SU-DHL-6 (cell line): ENCODE data around the gene PCBP1.

Experiments used
- H2AFZ ChIP-seq: fragments of 200-600 bp; sonication (generic); 2 replicates; pipeline ENCODE4 v1.6.1; 2014; ENCODE audit warnings: low read depth, mild to moderate bottlenecking, moderate library complexity, mixed read lengths, antibody characterized with exemption, low read length; ENCODE audit not compliant: severe bottlenecking
- H3F3A ChIP-seq: fragments of 200-600 bp; shearing (Covaris generic); 2 replicates; pipeline ENCODE4 v1.6.0; 2016; ENCODE audit warnings: antibody characterized with exemption, mild to moderate bottlenecking; ENCODE audit not compliant: insufficient read depth
- H3K27ac ChIP-seq: fragments of 200-600 bp; sonication (generic); 2 replicates; pipeline ENCODE4 v1.5.1; 2016; ENCODE audit warnings: low read depth, mild to moderate bottlenecking, low read length, moderate library complexity, mixed read lengths
- H3K27me3 ChIP-seq: fragments of 200-600 bp; sonication (generic), shearing (Covaris generic); 2 replicates; pipeline ENCODE4 v1.6.0; 2014; ENCODE audit warnings: mild to moderate bottlenecking, low read length
- H3K36me3 ChIP-seq: fragments of 200-600 bp; sonication (generic); 2 replicates; pipeline ENCODE4 v1.6.1; 2014; ENCODE audit warnings: mild to moderate bottlenecking, low read length, mixed read lengths
- H3K4me2 ChIP-seq: fragments of 300-600, 200-600 bp; shearing (Covaris generic), sonication (generic); 2 replicates; pipeline ENCODE4 v1.6.0; 2014; ENCODE audit warnings: low read length, low read depth, mild to moderate bottlenecking; ENCODE audit not compliant: poor library complexity, severe bottlenecking
- H3K4me3 ChIP-seq: fragments of 200-600 bp; sonication (generic); 2 replicates; pipeline ENCODE4 v1.5.1; 2014; ENCODE audit warnings: antibody characterized with exemption, low read length, mild to moderate bottlenecking, mixed read lengths; ENCODE audit not compliant: insufficient read depth, poor library complexity, severe bottlenecking
- H3K79me2 ChIP-seq: fragments of 200-600 bp; sonication (generic); 2 replicates; pipeline ENCODE4 v1.6.1; 2014; ENCODE audit warnings: mild to moderate bottlenecking, low read length, moderate library complexity; ENCODE audit not compliant: insufficient read depth
- H3K9ac ChIP-seq: fragments of 200-600 bp; sonication (generic); 2 replicates; pipeline ENCODE4 v1.7.0; 2014; ENCODE audit warnings: mild to moderate bottlenecking, low read length
- H3K9me2 ChIP-seq: fragments of 200-600 bp; sonication (generic); replicated peaks from 2 replicates; pipeline ENCODE4 v1.6.1; 2014; ENCODE audit warnings: low read length; ENCODE audit not compliant: insufficient read depth
- H3K9me3 ChIP-seq: fragments of 200-600 bp; sonication (generic); 2 replicates; pipeline ENCODE4 v1.6.1; 2014; ENCODE audit warnings: low read length, mixed read lengths; ENCODE audit not compliant: insufficient read depth
- H4K20me1 ChIP-seq: fragments of 200-600 bp; sonication (generic); 2 replicates; pipeline ENCODE4 v1.6.1; 2014; ENCODE audit warnings: low read depth, mild to moderate bottlenecking, antibody characterized with exemption, low read length, moderate library complexity, mixed read lengths
- EZH2phosphoT487 ChIP-seq: fragments of 200-600 bp; sonication (generic), shearing (Covaris generic); conservative IDR thresholded peaks from 2 replicates; pipeline ENCODE4 v1.6.1; 2018; ENCODE audit warnings: mild to moderate bottlenecking, antibody characterized with exemption, low read length, moderate library complexity, mixed read lengths
- TF ChIP-seq, protein P1 (sequence below): fragments of 200-600 bp; sonication (generic); IDR thresholded peaks from one replicate; pipeline ENCODE4 v1.5.1; 2017; ENCODE audit warnings: antibody characterized with exemption, mild to moderate bottlenecking, low read length, moderate library complexity; ENCODE audit not compliant: insufficient read depth, poor library complexity, severe bottlenecking

PCBP1 gene

DNA sequence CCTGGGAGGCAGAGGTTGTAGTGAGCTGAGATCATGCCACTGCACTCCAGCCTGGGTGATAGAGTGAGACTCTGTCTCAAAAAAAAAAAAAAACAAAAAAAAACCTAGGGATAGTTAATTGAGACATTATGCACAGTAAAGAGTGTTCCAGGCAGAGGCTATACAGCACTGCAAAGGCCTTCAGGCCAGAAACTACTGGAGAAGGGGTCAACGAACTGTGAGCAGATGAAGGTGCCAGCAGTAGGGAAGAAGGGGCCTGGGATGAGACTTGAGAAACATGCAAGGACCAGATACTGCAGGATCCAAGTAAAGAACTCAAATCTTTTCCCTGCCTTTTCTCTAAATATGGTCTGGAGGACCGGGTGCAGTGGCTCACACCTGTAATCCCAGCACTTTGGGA, 26.0 kb upstream of the PCBP1 start:
- no peaks in the 10 kb centered on the region for H3K79me2 ChIP-seq
- no peak for TF ChIP-seq EZH2phosphoT487
- TF ChIP-seq, protein P1, sequence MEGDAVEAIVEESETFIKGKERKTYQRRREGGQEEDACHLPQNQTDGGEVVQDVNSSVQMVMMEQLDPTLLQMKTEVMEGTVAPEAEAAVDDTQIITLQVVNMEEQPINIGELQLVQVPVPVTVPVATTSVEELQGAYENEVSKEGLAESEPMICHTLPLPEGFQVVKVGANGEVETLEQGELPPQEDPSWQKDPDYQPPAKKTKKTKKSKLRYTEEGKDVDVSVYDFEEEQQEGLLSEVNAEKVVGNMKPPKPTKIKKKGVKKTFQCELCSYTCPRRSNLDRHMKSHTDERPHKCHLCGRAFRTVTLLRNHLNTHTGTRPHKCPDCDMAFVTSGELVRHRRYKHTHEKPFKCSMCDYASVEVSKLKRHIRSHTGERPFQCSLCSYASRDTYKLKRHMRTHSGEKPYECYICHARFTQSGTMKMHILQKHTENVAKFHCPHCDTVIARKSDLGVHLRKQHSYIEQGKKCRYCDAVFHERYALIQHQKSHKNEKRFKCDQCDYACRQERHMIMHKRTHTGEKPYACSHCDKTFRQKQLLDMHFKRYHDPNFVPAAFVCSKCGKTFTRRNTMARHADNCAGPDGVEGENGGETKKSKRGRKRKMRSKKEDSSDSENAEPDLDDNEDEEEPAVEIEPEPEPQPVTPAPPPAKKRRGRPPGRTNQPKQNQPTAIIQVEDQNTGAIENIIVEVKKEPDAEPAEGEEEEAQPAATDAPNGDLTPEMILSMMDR = no peak
- no peaks in the 10 kb centered on the region for H3F3A ChIP-seq
- H3K9ac ChIP-seq = no peak overlapping the region
- no peaks in the 10 kb centered on the region for H4K20me1 ChIP-seq
- H3K4me3 ChIP-seq = no peak overlapping the region
- no peaks in the 10 kb centered on the region for H3K36me3 ChIP-seq
- no peak overlapping the region for H3K27ac ChIP-seq
- no peaks in the 10 kb centered on the region for H3K9me2 ChIP-seq
- no peaks in the 10 kb centered on the region for H3K9me3 ChIP-seq
- no peaks in the 10 kb centered on the region for H3K27me3 ChIP-seq
- H2AFZ ChIP-seq = no peak overlapping the region
- H3K4me2 ChIP-seq = no peak overlapping the region

DNA sequence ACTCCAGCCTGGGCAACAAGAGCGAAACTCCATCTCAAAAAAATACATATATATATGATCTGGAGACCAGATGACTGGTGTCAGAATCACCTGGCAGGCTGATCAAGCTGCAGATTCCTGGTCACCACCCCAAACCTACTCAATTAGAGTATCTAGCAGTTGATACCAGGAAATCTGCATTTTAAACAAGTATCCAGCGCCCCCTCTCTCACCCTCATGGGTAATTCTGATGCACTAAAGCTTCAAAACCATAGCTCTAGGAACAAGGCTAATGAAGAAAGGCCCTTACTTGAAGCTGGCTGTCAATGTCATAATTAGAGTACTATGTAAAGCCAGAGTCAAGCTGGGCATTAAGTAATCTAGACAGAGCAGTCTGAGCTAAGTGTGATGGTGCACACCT, 25.0 kb upstream of the PCBP1 start:
- Histone ChIP-seq H3K9me2 (no peaks in the 10 kb centered on the region), H3K79me2 (no peaks in the 10 kb centered on the region), H3K27me3 (no peaks in the 10 kb centered on the region), H3F3A (no peaks in the 10 kb centered on the region), H3K9me3 (no peaks in the 10 kb centered on the region), H4K20me1 (no peaks in the 10 kb centered on the region), H3K4me2 (no peak overlapping the region), H2AFZ (no peak overlapping the region), H3K36me3 (no peaks in the 10 kb centered on the region), H3K9ac (no peak overlapping the region), H3K27ac (no peak overlapping the region), H3K4me3 (no peak overlapping the region)
- TF ChIP-seq, protein P1 = no peak
- TF ChIP-seq EZH2phosphoT487 = no peak

DNA sequence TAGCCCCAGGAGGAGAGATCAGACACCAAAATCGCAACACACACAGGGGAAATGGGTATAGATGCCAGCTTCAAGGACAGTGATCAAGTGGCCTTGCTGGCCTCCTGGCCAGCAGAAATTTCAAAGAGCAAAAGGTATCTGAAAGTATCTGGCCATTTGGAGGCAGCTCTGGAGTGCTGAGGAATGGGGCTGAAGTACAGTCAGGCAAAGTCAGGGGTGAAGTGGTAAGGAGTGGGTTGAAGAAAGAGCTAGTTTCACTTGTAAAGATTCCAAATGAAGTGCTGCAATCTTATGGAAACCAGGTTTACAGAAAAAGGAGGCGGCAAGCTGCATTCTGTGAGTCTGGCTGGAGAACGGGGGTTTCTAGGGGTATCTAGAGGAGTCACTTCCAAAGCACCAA, 19.2 kb upstream of the PCBP1 start:
- Histone ChIP-seq H3K79me2 (no peaks in the 10 kb centered on the region), H3K27ac (no peak overlapping the region)

More for the DNA sequence above, 19.2 kb upstream of the PCBP1 start:
- H3K4me3 ChIP-seq = no peak overlapping the region
- no peaks in the 10 kb centered on the region for H4K20me1 ChIP-seq
- no peak overlapping the region for H2AFZ ChIP-seq
- H3K9me2 ChIP-seq = no peaks in the 10 kb centered on the region
- H3F3A ChIP-seq = peaks cover 6% of the 10 kb centered on the region; the same call in 1 of the 2 replicates
- no peaks in the 10 kb centered on the region for H3K9me3 ChIP-seq
- no peaks in the 10 kb centered on the region for H3K27me3 ChIP-seq
- no peak overlapping the region for H3K9ac ChIP-seq
- TF ChIP-seq, protein P1 = no peak
- no peak for TF ChIP-seq EZH2phosphoT487
- no peak overlapping the region for H3K4me2 ChIP-seq
- H3K36me3 ChIP-seq = 0 out of 2 replicates have a peak, but pooled peaks cover 2% of the 10 kb centered on the region
